HCT116 (cell line): ENCODE measurements around the gene GAP43. TPM values are rescaled to one million over a fixed set of nuclear protein-coding genes. Genes with fewer than 3 reads are reported as not detected.

Experiments
- ATAC-seq: fragments of 200-7000 bp; cut with Tn5 transposase; 2 replicates; pipeline ENCODE4 v1.9.1; 2020; ENCODE audit warnings: mild to moderate bottlenecking, moderate library complexity
- BruUV-seq: library from RNA; stranded (reverse); fragments of 400-500 nt; replicated peaks from 2 replicates; lab custom pipeline; 2021; lab: Mats Ljungman, UMichigan
- CTCF ChIA-PET: fragments of 300-600 bp; sonication (Branson Sonifier 250); formaldehyde crosslinking; loops from one replicate; lab custom pipeline; 2021; ENCODE audit warnings: antibody characterized with exemption; lab: Charles Lee
- POLR2A ChIA-PET: fragments of 300-600, 350-600 bp; sonication (Branson Sonifier 250); formaldehyde crosslinking; loops from one replicate; lab custom pipeline; 2021; ENCODE audit warnings: antibody characterized with exemption; lab: Charles Lee
- RAD21 ChIA-PET, 2 experiments: fragments of 300-600 bp; sonication (Branson Sonifier 250); formaldehyde crosslinking; loops; one replicate each; lab custom pipeline; 2023; ENCODE audit warnings: low total read pairs in 2 of 2; ENCODE audit not compliant: uncharacterized antibody in 2 of 2, unreplicated experiment in 2 of 2, low non-redundant PET in 1 of 2; lab: Charles Lee
- DNase-seq: peaks from one replicate; pipeline ENCODE4 v3.0.0-alpha.2; 2010; ENCODE audit warnings: low read depth, low spot score
- H2AFZ ChIP-seq: fragments of 200-600 bp; shearing (Covaris generic), sonication (generic); 2 replicates; pipeline ENCODE4 v1.6.1; 2017; ENCODE audit warnings: low read depth, mixed run types, mixed read lengths, antibody characterized with exemption, low read length; ENCODE audit not compliant: poor library complexity, severe bottlenecking
- H3K27ac ChIP-seq: 2 replicates; pipeline ENCODE4 v1.5.1; 2012; ENCODE audit warnings: low read depth, low read length
- H3K27me3 ChIP-seq: fragments of 200-600 bp; sonication (generic); 2 replicates; pipeline ENCODE4 v1.6.1; 2016; ENCODE audit warnings: mixed run types, low read length, mixed read lengths; ENCODE audit not compliant: insufficient read depth
- H3K36me3 ChIP-seq, 2 experiments: fragments of 200-500 bp in 1 of 2; fragments of 200-600 bp in 1 of 2; sonication (Bioruptor generic) in 1 of 2; sonication (generic) in 1 of 2; 2 replicates each; pipeline versions ENCODE4 v1.5.1 to v1.6.1; 2014 to 2016; ENCODE audit warnings: low read length in 2 of 2, inconsistent platforms in 1 of 2, mixed read lengths in 1 of 2, mixed run types in 1 of 2; ENCODE audit not compliant: insufficient read depth in 2 of 2, control insufficient read depth in 1 of 2
- H3K4me1 ChIP-seq, 2 experiments: fragments of 200-600 bp in 1 of 2; sonication (generic) in 1 of 2; 2 replicates each; pipeline versions ENCODE4 v1.5.1 to v1.6.1; 2012 to 2017; ENCODE audit warnings: low read length in 2 of 2, inconsistent platforms in 1 of 2, mild to moderate bottlenecking in 1 of 2, mixed read lengths in 1 of 2, mixed run types in 1 of 2, moderate library complexity in 1 of 2; ENCODE audit not compliant: insufficient read depth in 2 of 2, control insufficient read depth in 1 of 2
- H3K4me2 ChIP-seq: fragments of 200-600 bp; sonication (generic); 2 replicates; pipeline ENCODE4 v1.6.1; 2017; ENCODE audit warnings: mixed run types, low read length, mixed read lengths
- H3K4me3 ChIP-seq, 2 experiments: fragments of 200-600 bp in 1 of 2; sonication (generic) in 1 of 2; replicated peaks in 1 of 2; 2 replicates each; pipeline ENCODE4 v1.5.1; 2011 to 2016; ENCODE audit warnings: low read length in 2 of 2, control low read depth in 1 of 2, low read depth in 1 of 2, mild to moderate bottlenecking in 1 of 2, mixed read lengths in 1 of 2, mixed run types in 1 of 2
- H3K79me2 ChIP-seq: fragments of 200-600 bp; sonication (generic); 2 replicates; pipeline ENCODE4 v1.6.1; 2017; ENCODE audit warnings: mild to moderate bottlenecking, mixed run types, low read length, moderate library complexity, mixed read lengths; ENCODE audit not compliant: insufficient read depth
- H3K9ac ChIP-seq: fragments of 200-600 bp; sonication (generic); 2 replicates; pipeline ENCODE4 v1.6.1; 2016; ENCODE audit warnings: low read length, mixed read lengths
- H3K9me2 ChIP-seq: fragments of 200-600 bp; sonication (generic), shearing (Covaris generic); 2 replicates; pipeline ENCODE4 v1.6.1; 2017; ENCODE audit warnings: mixed run types, mild to moderate bottlenecking, moderate library complexity; ENCODE audit not compliant: insufficient read depth
- H3K9me3 ChIP-seq, 2 experiments: fragments of 200-500 bp in 1 of 2; fragments of 200-600 bp in 1 of 2; sonication (Bioruptor generic) in 1 of 2; sonication (generic) in 1 of 2; 2 replicates each; pipeline ENCODE4 v1.6.1; 2014 to 2017; ENCODE audit warnings: low read length in 2 of 2, mixed read lengths in 2 of 2, inconsistent platforms in 1 of 2, low read depth in 1 of 2, mild to moderate bottlenecking in 1 of 2, mixed run types in 1 of 2, moderate library complexity in 1 of 2; ENCODE audit not compliant: control insufficient read depth in 1 of 2, insufficient read depth in 1 of 2
- H4K20me1 ChIP-seq: fragments of 200-600 bp; sonication (generic), shearing (Covaris generic); 2 replicates; pipeline ENCODE4 v1.6.1; 2017; ENCODE audit warnings: mixed run types, mild to moderate bottlenecking, moderate library complexity; ENCODE audit not compliant: insufficient read depth
- CBX3 ChIP-seq: IDR thresholded peaks from 2 replicates; pipeline ENCODE4 v1.6.1; 2012; ENCODE audit warnings: low read depth
- CEBPB ChIP-seq: IDR thresholded peaks from 2 replicates; pipeline ENCODE4 v1.6.1; 2012; ENCODE audit warnings: low read depth
- CTCF ChIP-seq, 3 experiments: fragments of 200-600 bp in 1 of 3; sonication (generic) in 1 of 3; IDR thresholded peaks in 2 of 3; conservative IDR thresholded peaks in 1 of 3; 2 replicates each; pipeline ENCODE4 v1.5.1; 2012 to 2017; ENCODE audit warnings: low read depth in 2 of 3, low read length in 2 of 3, antibody characterized with exemption in 1 of 3, borderline replicate concordance in 1 of 3, control low read depth in 1 of 3, mild to moderate bottlenecking in 1 of 3, mixed read lengths in 1 of 3, mixed run types in 1 of 3, moderate library complexity in 1 of 3; ENCODE audit not compliant: insufficient read depth in 1 of 3
- EGR1 ChIP-seq: IDR thresholded peaks from 2 replicates; pipeline ENCODE4 v1.6.1; 2012; ENCODE audit warnings: low read depth
- ELF1 ChIP-seq: IDR thresholded peaks from 2 replicates; pipeline ENCODE4 v1.6.1; 2012; ENCODE audit warnings: low read depth, borderline replicate concordance
- EZH2phosphoT487 ChIP-seq: fragments of 200-600 bp; IDR thresholded peaks from 2 replicates; pipeline ENCODE4 v1.6.1; 2018; ENCODE audit warnings: antibody characterized with exemption, borderline replicate concordance
- FOSL1 ChIP-seq: IDR thresholded peaks from 2 replicates; pipeline ENCODE4 v1.6.1; 2012; ENCODE audit warnings: low read depth
- JUND ChIP-seq: IDR thresholded peaks from 2 replicates; pipeline ENCODE4 v1.6.1; 2012
- MAX ChIP-seq: IDR thresholded peaks from 2 replicates; pipeline ENCODE4 v1.6.1; 2012
- POLR2A ChIP-seq: IDR thresholded peaks from 2 replicates; pipeline ENCODE4 v1.7.0; 2011; ENCODE audit warnings: borderline replicate concordance; ENCODE audit not compliant: insufficient read depth, insufficient read length; ENCODE audit errors: extremely low read depth
- POLR2AphosphoS5 ChIP-seq: IDR thresholded peaks from 2 replicates; pipeline ENCODE4 v1.6.1; 2011; ENCODE audit warnings: mild to moderate bottlenecking, low read depth, low read length, moderate library complexity
- REST ChIP-seq: IDR thresholded peaks from 2 replicates; pipeline ENCODE4 v1.6.1; 2012; ENCODE audit warnings: low read depth
- SIN3A ChIP-seq: IDR thresholded peaks from 2 replicates; pipeline ENCODE4 v1.6.1; 2012; ENCODE audit warnings: low read depth
- SP1 ChIP-seq: IDR thresholded peaks from 2 replicates; pipeline ENCODE4 v1.6.1; 2012; ENCODE audit warnings: low read depth
- SRF ChIP-seq: IDR thresholded peaks from 2 replicates; pipeline ENCODE4 v1.6.1; 2012; ENCODE audit warnings: low read depth
- TCF7L2 ChIP-seq: IDR thresholded peaks from 2 replicates; pipeline ENCODE4 v1.7.0; 2011; ENCODE audit warnings: borderline replicate concordance, inconsistent platforms; ENCODE audit not compliant: insufficient read depth, insufficient read length; ENCODE audit errors: extremely low read depth
- YY1 ChIP-seq: IDR thresholded peaks from 2 replicates; pipeline ENCODE4 v1.6.1; 2011; ENCODE audit warnings: low read length, low read depth, moderate library complexity, mild to moderate bottlenecking; ENCODE audit not compliant: insufficient replicate concordance; ENCODE audit errors: extremely low read depth
- ZBTB33 ChIP-seq: IDR thresholded peaks from 2 replicates; pipeline ENCODE4 v1.6.1; 2011; ENCODE audit warnings: mild to moderate bottlenecking, low read length, moderate library complexity; ENCODE audit not compliant: insufficient replicate concordance; ENCODE audit errors: extremely low read depth
- ZFX ChIP-seq: fragments of 450-650 bp; IDR thresholded peaks from 2 replicates; pipeline ENCODE4 v1.6.1; 2017
- ZNF274 ChIP-seq: fragments of 200-500 bp; sonication (Bioruptor generic); IDR thresholded peaks from 2 replicates; pipeline ENCODE4 v1.6.1; 2014; ENCODE audit warnings: mild to moderate bottlenecking, low read depth, low read length, inconsistent platforms
- intact Hi-C: fragments of 100-400 bp; cut with micrococcal nuclease; formaldehyde crosslinking; loops from 2 replicates; pipeline ENCODE4 v1.10.0; 2022
- total RNA-seq: library from RNA; stranded (reverse); gene quantifications from one replicate; pipeline ENCODE4 v1.2.1, GENCODE V29; 2021; ENCODE audit not compliant: unreplicated experiment

GAP43 gene
- total RNA-seq, 1 experiment from 2014 or later, result not detected

- no peak for DNase-seq
- H3K36me3 ChIP-seq, result no peaks in the 10 kb centered on the region
- no peak overlapping the region for H3K27ac ChIP-seq
- TF ChIP-seq CEBPB (no peak), MAX (no peak), ZNF274 (no peak), ZBTB33 (no peak), POLR2A (no peak), JUND (no peak), FOSL1 (no peak), YY1 (no peak), CTCF (IDR thresholded peaks at IDR 0.05 in 2 of 3, conservative IDR thresholded peaks at IDR 0.05 in 1 of 3; ENCODE audit: borderline replicate concordance in 1 of 3, insufficient read depth in 1 of 3, low read depth in 2 of 3, low read length in 2 of 3) (no peak), REST (no peak), SP1 (no peak), SRF (no peak), EGR1 (no peak), ZFX (no peak), TCF7L2 (no peak), CBX3 (no peak), SIN3A (no peak), ELF1 (no peak), POLR2AphosphoS5 (no peak), EZH2phosphoT487 (no peak)
- no peaks in the 10 kb centered on the region for H3K79me2 ChIP-seq
- RAD21 ChIA-PET, result no interaction called here
- no peaks in the 10 kb centered on the region for H4K20me1 ChIP-seq
- intact Hi-C loops, result no loop called here
- H3K4me1 ChIP-seq, result no peaks in the 10 kb centered on the region
- H3K27me3 ChIP-seq, result no peaks in the 10 kb centered on the region
- BruUV-seq, result no TSS peak
- POLR2A ChIA-PET, result no interaction called here
- no peaks in the 10 kb centered on the region for H3K9me3 ChIP-seq
- no peak overlapping the region for H2AFZ ChIP-seq
- CTCF ChIA-PET, result no interaction called here
- H3K4me3 ChIP-seq, result no peak overlapping the region
- no peak overlapping the region for H3K4me2 ChIP-seq
- no peak for ATAC-seq
- H3K9ac ChIP-seq, result no peak overlapping the region
- H3K9me2 ChIP-seq, result no peaks in the 10 kb centered on the region
These were observed 34.9 kb upstream of the GAP43 start for GRCh38 chr3:115588201-115589115.
